DOHH2 (cell line): Measurements from ENCODE around the gene DENND1B.

Experiments
- EZH2phosphoT487 ChIP-seq: fragments of 200-600 bp; sonication (generic); IDR thresholded peaks from 2 replicates; pipeline ENCODE4 v1.6.1; 2017; ENCODE audit warnings: borderline replicate concordance, mild to moderate bottlenecking, antibody characterized with exemption, low read length, moderate library complexity, mixed read lengths
- TF ChIP-seq, protein P1 (sequence below): fragments of 200-600 bp; sonication (generic); IDR thresholded peaks from one replicate; pipeline ENCODE4 v1.5.1; 2014; ENCODE audit warnings: antibody characterized with exemption, mild to moderate bottlenecking, low read depth, low read length; ENCODE audit not compliant: poor library complexity, severe bottlenecking

- TF ChIP-seq, protein P1, sequence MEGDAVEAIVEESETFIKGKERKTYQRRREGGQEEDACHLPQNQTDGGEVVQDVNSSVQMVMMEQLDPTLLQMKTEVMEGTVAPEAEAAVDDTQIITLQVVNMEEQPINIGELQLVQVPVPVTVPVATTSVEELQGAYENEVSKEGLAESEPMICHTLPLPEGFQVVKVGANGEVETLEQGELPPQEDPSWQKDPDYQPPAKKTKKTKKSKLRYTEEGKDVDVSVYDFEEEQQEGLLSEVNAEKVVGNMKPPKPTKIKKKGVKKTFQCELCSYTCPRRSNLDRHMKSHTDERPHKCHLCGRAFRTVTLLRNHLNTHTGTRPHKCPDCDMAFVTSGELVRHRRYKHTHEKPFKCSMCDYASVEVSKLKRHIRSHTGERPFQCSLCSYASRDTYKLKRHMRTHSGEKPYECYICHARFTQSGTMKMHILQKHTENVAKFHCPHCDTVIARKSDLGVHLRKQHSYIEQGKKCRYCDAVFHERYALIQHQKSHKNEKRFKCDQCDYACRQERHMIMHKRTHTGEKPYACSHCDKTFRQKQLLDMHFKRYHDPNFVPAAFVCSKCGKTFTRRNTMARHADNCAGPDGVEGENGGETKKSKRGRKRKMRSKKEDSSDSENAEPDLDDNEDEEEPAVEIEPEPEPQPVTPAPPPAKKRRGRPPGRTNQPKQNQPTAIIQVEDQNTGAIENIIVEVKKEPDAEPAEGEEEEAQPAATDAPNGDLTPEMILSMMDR: no peak
- no peak for TF ChIP-seq EZH2phosphoT487
Measured at GRCh38 chr1:197632005-197632404, 143.3 kb downstream of the DENND1B start.
